Astrocyte (in vitro differentiated cells and primary cell): ENCODE measurements around the gene NAA15. TPM values are rescaled to one million over a fixed set of nuclear protein-coding genes. Genes with fewer than 3 reads are reported as not detected.
"Not testable (repeated sequence)": the region's sequence is repeated elsewhere in the genome, so short reads cannot be mapped to it uniquely, and the experiment has no call there.

Source experiments
- DNase-seq: peaks from one replicate; pipeline ENCODE4 v3.0.0-alpha.2; 2010; ENCODE audit warnings: low read depth
- FAIRE-seq: peaks from 2 replicates; lab custom pipeline; 2011; peaks lifted over from hg19 to GRCh38; lab: Jason Lieb, UNC
- H2AFZ ChIP-seq: 2 replicates; pipeline ENCODE4 v1.6.0; 2012; ENCODE audit warnings: low read depth, low read length, inconsistent platforms
- H3K27ac ChIP-seq: 2 replicates; pipeline ENCODE4 v1.5.1; 2011; ENCODE audit warnings: low read depth, low read length, inconsistent platforms
- H3K27me3 ChIP-seq: 2 replicates; pipeline ENCODE4 v1.6.0; 2011; ENCODE audit warnings: low read length, inconsistent platforms; ENCODE audit not compliant: insufficient read depth
- H3K36me3 ChIP-seq: 2 replicates; pipeline ENCODE4 v1.5.1; 2011; ENCODE audit warnings: low read length, inconsistent platforms; ENCODE audit not compliant: insufficient read depth
- H3K4me1 ChIP-seq: 2 replicates; pipeline ENCODE4 v1.5.1; 2011; ENCODE audit warnings: low read length, inconsistent platforms; ENCODE audit not compliant: insufficient read depth
- H3K4me2 ChIP-seq: 2 replicates; pipeline ENCODE4 v1.6.0; 2012; ENCODE audit warnings: low read length, inconsistent platforms
- H3K4me3 ChIP-seq: 2 replicates; pipeline ENCODE4 v1.5.1; 2011; ENCODE audit warnings: low read depth, mild to moderate bottlenecking, low read length, inconsistent platforms; ENCODE audit not compliant: insufficient read depth
- H3K79me2 ChIP-seq: 2 replicates; pipeline ENCODE4 v1.6.0; 2012; ENCODE audit warnings: mild to moderate bottlenecking, low read length, inconsistent platforms; ENCODE audit not compliant: insufficient read depth
- H3K9ac ChIP-seq: 2 replicates; pipeline ENCODE4 v1.6.0; 2012; ENCODE audit warnings: mild to moderate bottlenecking, low read length, inconsistent platforms
- H3K9me3 ChIP-seq: 2 replicates; pipeline ENCODE4 v1.5.1; 2012; ENCODE audit warnings: low read depth, mild to moderate bottlenecking, low read length, inconsistent platforms; ENCODE audit not compliant: insufficient read depth
- H4K20me1 ChIP-seq: 2 replicates; pipeline ENCODE4 v1.6.0; 2012; ENCODE audit warnings: low read length, inconsistent platforms; ENCODE audit not compliant: insufficient read depth
- H3K27ac Mint-ChIP-seq: one replicate; pipeline ENCODE4 v1.8.0; 2021; ENCODE audit warnings: mild to moderate bottlenecking, mixed read lengths; ENCODE audit not compliant: unreplicated experiment
- H3K27me3 Mint-ChIP-seq: one replicate; pipeline ENCODE4 v1.8.0; 2021; ENCODE audit warnings: low read depth, mixed read lengths; ENCODE audit not compliant: unreplicated experiment
- H3K36me3 Mint-ChIP-seq: one replicate; pipeline ENCODE4 v1.8.0; 2021; ENCODE audit warnings: low read depth, mixed read lengths; ENCODE audit not compliant: unreplicated experiment
- H3K4me1 Mint-ChIP-seq: one replicate; pipeline ENCODE4 v1.8.0; 2021; ENCODE audit warnings: low read depth, mixed read lengths; ENCODE audit not compliant: unreplicated experiment
- H3K4me3 Mint-ChIP-seq: one replicate; pipeline ENCODE4 v1.8.0; 2021; ENCODE audit warnings: mild to moderate bottlenecking, moderate library complexity, mixed read lengths; ENCODE audit not compliant: unreplicated experiment
- H3K9me3 Mint-ChIP-seq: one replicate; pipeline ENCODE4 v1.8.0; 2021; ENCODE audit warnings: mild to moderate bottlenecking, mixed read lengths; ENCODE audit not compliant: unreplicated experiment
- CTCF ChIP-seq: IDR thresholded peaks from 2 replicates; pipeline ENCODE4 v1.5.1; 2011; ENCODE audit warnings: low read depth, mild to moderate bottlenecking, inconsistent platforms, low read length, moderate library complexity; ENCODE audit not compliant: insufficient read depth
- EZH2 ChIP-seq: IDR thresholded peaks from 2 replicates; pipeline ENCODE4 v1.6.1; 2012; ENCODE audit warnings: mild to moderate bottlenecking, low read length, inconsistent platforms; ENCODE audit not compliant: insufficient read depth
- total RNA-seq: library from RNA; stranded (reverse); gene quantifications from 2 replicates; pipeline ENCODE4 v1.2.1, GENCODE V29; 2021

NAA15 gene
- total RNA-seq, 1 donor from 2014 or later, result 64.5 TPM

GRCh38 chr4:139461022-139461628 is 159.8 kb downstream of the NAA15 start:
- peaks cover 8% of the 10 kb centered on the region for H3K36me3 Mint-ChIP-seq
- Histone ChIP-seq H3K4me2 (no peak overlapping the region), H3K79me2 (peaks cover 83% of the 10 kb centered on the region), H4K20me1 (peaks cover 68% of the 10 kb centered on the region), H3K9me3 (no peaks in the 10 kb centered on the region), H3K27ac (no peak overlapping the region), H3K36me3 (no peaks in the 10 kb centered on the region), H3K4me1 (peaks cover under 1% of the 10 kb centered on the region), H3K27me3 (no peaks in the 10 kb centered on the region), H3K4me3 (no peak overlapping the region), H2AFZ (no peak overlapping the region), H3K9ac (no peak overlapping the region)
- TF ChIP-seq CTCF (no peak), EZH2 (no peak)
- peaks cover 39% of the 10 kb centered on the region for H3K4me1 Mint-ChIP-seq
- H3K27ac Mint-ChIP-seq, result no peak overlapping the region
- peak overlapping the region; percentile 35 for H3K4me3 Mint-ChIP-seq
- FAIRE-seq, result no peak
- no peaks in the 10 kb centered on the region for H3K9me3 Mint-ChIP-seq
- no peaks in the 10 kb centered on the region for H3K27me3 Mint-ChIP-seq
- no peak for DNase-seq

GRCh38 chr4:139464512-139464911 is 163.2 kb downstream of the NAA15 start:
- not testable (repeated sequence) for H3K4me3 ChIP-seq, H2AFZ ChIP-seq, H3K27me3 ChIP-seq, DNase-seq, H3K4me2 ChIP-seq, H3K9ac ChIP-seq, H3K4me1 ChIP-seq, H3K4me3 Mint-ChIP-seq, H3K4me1 Mint-ChIP-seq, H3K27ac Mint-ChIP-seq, H3K9me3 Mint-ChIP-seq, H3K9me3 ChIP-seq, H3K36me3 ChIP-seq, FAIRE-seq, H3K27ac ChIP-seq, H3K27me3 Mint-ChIP-seq
- peaks cover 77% of the 10 kb centered on the region for H3K79me2 ChIP-seq
- H3K36me3 Mint-ChIP-seq, result peaks cover 13% of the 10 kb centered on the region
- H4K20me1 ChIP-seq, result peaks cover 65% of the 10 kb centered on the region

GRCh38 chr4:139465922-139466321 is 164.6 kb downstream of the NAA15 start:
- H3K4me1 ChIP-seq, result no peaks in the 10 kb centered on the region
- H3K27me3 ChIP-seq, result no peaks in the 10 kb centered on the region
- H4K20me1 ChIP-seq, result peaks cover 67% of the 10 kb centered on the region
- Mint-ChIP-seq H3K36me3 (peaks cover 12% of the 10 kb centered on the region), H3K27ac (no peak overlapping the region), H3K27me3 (no peaks in the 10 kb centered on the region), H3K4me3 (no peak overlapping the region), H3K9me3 (peaks cover 14% of the 10 kb centered on the region), H3K4me1 (peaks cover 6% of the 10 kb centered on the region)
- TF ChIP-seq CTCF (no peak), EZH2 (no peak)
- no peak overlapping the region for H3K9ac ChIP-seq
- no peaks in the 10 kb centered on the region for H3K36me3 ChIP-seq
- no peak overlapping the region for H3K4me3 ChIP-seq
- no peak overlapping the region for H3K27ac ChIP-seq
- H2AFZ ChIP-seq, result no peak overlapping the region
- peaks cover 78% of the 10 kb centered on the region for H3K79me2 ChIP-seq
- no peak for FAIRE-seq
- no peak overlapping the region for H3K4me2 ChIP-seq
- H3K9me3 ChIP-seq, result peaks cover 3% of the 10 kb centered on the region
- DNase-seq, result no peak

GRCh38 chr4:139468756-139469155 is 167.5 kb downstream of the NAA15 start:
- not testable (repeated sequence) for H3K4me3 ChIP-seq, DNase-seq, H3K4me3 Mint-ChIP-seq, H3K4me1 ChIP-seq, H3K9ac ChIP-seq, H3K27ac ChIP-seq, H3K36me3 ChIP-seq, H3K27me3 Mint-ChIP-seq, H2AFZ ChIP-seq, H3K27ac Mint-ChIP-seq, H3K4me2 ChIP-seq, H3K9me3 ChIP-seq, H3K4me1 Mint-ChIP-seq, FAIRE-seq, H3K27me3 ChIP-seq
- H3K36me3 Mint-ChIP-seq, result peaks cover 23% of the 10 kb centered on the region
- Histone ChIP-seq H4K20me1 (peaks cover 56% of the 10 kb centered on the region), H3K79me2 (peaks cover 67% of the 10 kb centered on the region)
- peaks cover 20% of the 10 kb centered on the region for H3K9me3 Mint-ChIP-seq
